ENCODE measurements around the gene C17orf100. TPM values are rescaled to one million over a fixed set of nuclear protein-coding genes. Genes with fewer than 3 reads are reported as not detected.

Gene C17orf100
- total and polyA plus RNA-seq, 2 of the 13 experiments (the other 11 are each of a cell fraction or from before 2014, with no cell fraction given): 3.6 to 8.7 TPM

DNA sequence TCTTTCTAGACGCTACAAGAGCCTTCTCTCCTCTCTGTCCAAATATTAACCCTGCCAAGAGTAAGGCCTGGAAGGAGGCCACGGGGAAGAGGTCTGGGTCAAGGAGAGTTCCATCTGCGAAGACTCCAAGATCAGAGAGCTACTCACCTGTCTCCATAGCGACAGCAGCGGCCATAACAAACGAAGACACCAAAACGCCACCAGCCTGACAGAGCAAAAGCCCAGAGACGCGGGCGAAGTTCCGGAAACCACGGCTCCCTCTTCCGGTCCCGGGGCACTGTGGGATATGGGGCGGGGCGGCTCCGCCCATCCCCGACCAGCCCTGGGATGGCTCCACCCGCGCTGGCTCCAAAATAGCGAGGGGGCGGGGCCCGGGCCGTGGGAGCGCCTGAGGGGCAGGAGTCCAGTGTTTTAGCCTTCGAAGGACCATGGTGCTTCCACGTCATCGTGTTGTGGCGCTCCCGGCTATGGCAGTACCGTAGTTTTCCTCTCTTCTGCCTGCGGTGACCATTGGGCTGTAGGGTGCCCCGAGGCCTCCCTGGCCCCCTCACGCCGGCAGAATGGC lies at the start of gene C17orf100, which contains the start of gene MED31 (continued):
- TF ChIP-seq, protein P1, sequence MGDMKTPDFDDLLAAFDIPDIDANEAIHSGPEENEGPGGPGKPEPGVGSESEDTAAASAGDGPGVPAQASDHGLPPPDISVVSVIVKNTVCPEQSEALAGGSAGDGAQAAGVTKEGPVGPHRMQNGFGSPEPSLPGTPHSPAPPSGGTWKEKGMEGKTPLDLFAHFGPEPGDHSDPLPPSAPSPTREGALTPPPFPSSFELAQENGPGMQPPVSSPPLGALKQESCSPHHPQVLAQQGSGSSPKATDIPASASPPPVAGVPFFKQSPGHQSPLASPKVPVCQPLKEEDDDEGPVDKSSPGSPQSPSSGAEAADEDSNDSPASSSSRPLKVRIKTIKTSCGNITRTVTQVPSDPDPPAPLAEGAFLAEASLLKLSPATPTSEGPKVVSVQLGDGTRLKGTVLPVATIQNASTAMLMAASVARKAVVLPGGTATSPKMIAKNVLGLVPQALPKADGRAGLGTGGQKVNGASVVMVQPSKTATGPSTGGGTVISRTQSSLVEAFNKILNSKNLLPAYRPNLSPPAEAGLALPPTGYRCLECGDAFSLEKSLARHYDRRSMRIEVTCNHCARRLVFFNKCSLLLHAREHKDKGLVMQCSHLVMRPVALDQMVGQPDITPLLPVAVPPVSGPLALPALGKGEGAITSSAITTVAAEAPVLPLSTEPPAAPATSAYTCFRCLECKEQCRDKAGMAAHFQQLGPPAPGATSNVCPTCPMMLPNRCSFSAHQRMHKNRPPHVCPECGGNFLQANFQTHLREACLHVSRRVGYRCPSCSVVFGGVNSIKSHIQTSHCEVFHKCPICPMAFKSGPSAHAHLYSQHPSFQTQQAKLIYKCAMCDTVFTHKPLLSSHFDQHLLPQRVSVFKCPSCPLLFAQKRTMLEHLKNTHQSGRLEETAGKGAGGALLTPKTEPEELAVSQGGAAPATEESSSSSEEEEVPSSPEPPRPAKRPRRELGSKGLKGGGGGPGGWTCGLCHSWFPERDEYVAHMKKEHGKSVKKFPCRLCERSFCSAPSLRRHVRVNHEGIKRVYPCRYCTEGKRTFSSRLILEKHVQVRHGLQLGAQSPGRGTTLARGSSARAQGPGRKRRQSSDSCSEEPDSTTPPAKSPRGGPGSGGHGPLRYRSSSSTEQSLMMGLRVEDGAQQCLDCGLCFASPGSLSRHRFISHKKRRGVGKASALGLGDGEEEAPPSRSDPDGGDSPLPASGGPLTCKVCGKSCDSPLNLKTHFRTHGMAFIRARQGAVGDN (CRISPR knock-in tag; IDR thresholded peaks at IDR 0.05): no peak
- TF ChIP-seq PHB2 (IDR thresholded peaks at IDR 0.05; ENCODE audit: partially characterized antibody) (no peak), ZZZ3 (CRISPR knock-in tag; IDR thresholded peaks at IDR 0.05; ENCODE audit: borderline replicate concordance) (no peak; the same call in 1 of the 2 replicates), KLF11 (CRISPR knock-in tag; IDR thresholded peaks at IDR 0.05) (no peak), RAD51 (IDR thresholded peaks at IDR 0.05; ENCODE audit: borderline replicate concordance) (no peak), FOSL1 (CRISPR knock-in tag; IDR thresholded peaks at IDR 0.05; ENCODE audit: borderline replicate concordance) (no peak), ZNF839 (CRISPR knock-in tag; IDR thresholded peaks at IDR 0.05; ENCODE audit: borderline replicate concordance) (no peak), ZNF674 (CRISPR knock-in tag; IDR thresholded peaks at IDR 0.05; ENCODE audit: low read depth) (peak; percentile 85; the same call in 1 of the 2 replicates), KDM6A (CRISPR knock-in tag; IDR thresholded peaks at IDR 0.05; ENCODE audit: low read depth) (no peak), ISL2 (CRISPR knock-in tag; IDR thresholded peaks at IDR 0.05) (no peak), CHD4 (IDR thresholded peaks at IDR 0.05; ENCODE audit: borderline replicate concordance, low read length) (no peak), YEATS4 (CRISPR knock-in tag; IDR thresholded peaks at IDR 0.05; ENCODE audit: borderline replicate concordance) (no peak), ZNF441 (CRISPR knock-in tag; IDR thresholded peaks at IDR 0.05; ENCODE audit: borderline replicate concordance) (peak; percentile 74; the same call in 1 of the 2 replicates), ZBTB38 (CRISPR knock-in tag; IDR thresholded peaks at IDR 0.05) (no peak), FOXA1 (IDR thresholded peaks at IDR 0.05) (no peak), FOXA1 (CRISPR knock-in tag; IDR thresholded peaks at IDR 0.05) (no peak), CEBPB (IDR thresholded peaks at IDR 0.05; ENCODE audit: borderline replicate concordance, low read depth, low read length) (no peak), ZNF44 (CRISPR knock-in tag; IDR thresholded peaks at IDR 0.05) (no peak)
- TF ChIP-seq, protein P2, sequence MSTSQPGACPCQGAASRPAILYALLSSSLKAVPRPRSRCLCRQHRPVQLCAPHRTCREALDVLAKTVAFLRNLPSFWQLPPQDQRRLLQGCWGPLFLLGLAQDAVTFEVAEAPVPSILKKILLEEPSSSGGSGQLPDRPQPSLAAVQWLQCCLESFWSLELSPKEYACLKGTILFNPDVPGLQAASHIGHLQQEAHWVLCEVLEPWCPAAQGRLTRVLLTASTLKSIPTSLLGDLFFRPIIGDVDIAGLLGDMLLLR (CRISPR knock-in tag; IDR thresholded peaks at IDR 0.05): no peak
- TF ChIP-seq, protein P3, sequence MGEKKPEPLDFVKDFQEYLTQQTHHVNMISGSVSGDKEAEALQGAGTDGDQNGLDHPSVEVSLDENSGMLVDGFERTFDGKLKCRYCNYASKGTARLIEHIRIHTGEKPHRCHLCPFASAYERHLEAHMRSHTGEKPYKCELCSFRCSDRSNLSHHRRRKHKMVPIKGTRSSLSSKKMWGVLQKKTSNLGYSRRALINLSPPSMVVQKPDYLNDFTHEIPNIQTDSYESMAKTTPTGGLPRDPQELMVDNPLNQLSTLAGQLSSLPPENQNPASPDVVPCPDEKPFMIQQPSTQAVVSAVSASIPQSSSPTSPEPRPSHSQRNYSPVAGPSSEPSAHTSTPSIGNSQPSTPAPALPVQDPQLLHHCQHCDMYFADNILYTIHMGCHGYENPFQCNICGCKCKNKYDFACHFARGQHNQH (CRISPR knock-in tag; IDR thresholded peaks at IDR 0.05): peak; percentile 85; the same call in 1 of the 2 replicates
- TF ChIP-seq, protein P4, sequence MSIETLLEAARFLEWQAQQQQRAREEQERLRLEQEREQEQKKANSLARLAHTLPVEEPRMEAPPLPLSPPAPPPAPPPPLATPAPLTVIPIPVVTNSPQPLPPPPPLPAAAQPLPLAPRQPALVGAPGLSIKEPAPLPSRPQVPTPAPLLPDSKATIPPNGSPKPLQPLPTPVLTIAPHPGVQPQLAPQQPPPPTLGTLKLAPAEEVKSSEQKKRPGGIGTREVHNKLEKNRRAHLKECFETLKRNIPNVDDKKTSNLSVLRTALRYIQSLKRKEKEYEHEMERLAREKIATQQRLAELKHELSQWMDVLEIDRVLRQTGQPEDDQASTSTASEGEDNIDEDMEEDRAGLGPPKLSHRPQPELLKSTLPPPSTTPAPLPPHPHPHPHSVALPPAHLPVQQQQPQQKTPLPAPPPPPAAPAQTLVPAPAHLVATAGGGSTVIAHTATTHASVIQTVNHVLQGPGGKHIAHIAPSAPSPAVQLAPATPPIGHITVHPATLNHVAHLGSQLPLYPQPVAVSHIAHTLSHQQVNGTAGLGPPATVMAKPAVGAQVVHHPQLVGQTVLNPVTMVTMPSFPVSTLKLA (IDR thresholded peaks at IDR 0.05): no peak
- TF ChIP-seq, protein P5, sequence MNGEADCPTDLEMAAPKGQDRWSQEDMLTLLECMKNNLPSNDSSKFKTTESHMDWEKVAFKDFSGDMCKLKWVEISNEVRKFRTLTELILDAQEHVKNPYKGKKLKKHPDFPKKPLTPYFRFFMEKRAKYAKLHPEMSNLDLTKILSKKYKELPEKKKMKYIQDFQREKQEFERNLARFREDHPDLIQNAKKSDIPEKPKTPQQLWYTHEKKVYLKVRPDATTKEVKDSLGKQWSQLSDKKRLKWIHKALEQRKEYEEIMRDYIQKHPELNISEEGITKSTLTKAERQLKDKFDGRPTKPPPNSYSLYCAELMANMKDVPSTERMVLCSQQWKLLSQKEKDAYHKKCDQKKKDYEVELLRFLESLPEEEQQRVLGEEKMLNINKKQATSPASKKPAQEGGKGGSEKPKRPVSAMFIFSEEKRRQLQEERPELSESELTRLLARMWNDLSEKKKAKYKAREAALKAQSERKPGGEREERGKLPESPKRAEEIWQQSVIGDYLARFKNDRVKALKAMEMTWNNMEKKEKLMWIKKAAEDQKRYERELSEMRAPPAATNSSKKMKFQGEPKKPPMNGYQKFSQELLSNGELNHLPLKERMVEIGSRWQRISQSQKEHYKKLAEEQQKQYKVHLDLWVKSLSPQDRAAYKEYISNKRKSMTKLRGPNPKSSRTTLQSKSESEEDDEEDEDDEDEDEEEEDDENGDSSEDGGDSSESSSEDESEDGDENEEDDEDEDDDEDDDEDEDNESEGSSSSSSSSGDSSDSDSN (CRISPR knock-in tag; IDR thresholded peaks at IDR 0.05): no peak
